HG03097 (cell line): ENCODE measurements around the gene BPIFA1.

Source experiments
- ATAC-seq: cut with Tn5 transposase; IDR thresholded peaks from one replicate; pipeline ENCODE4 v1.9.1; 2021; ENCODE audit not compliant: unreplicated experiment, low FRiP score

Gene BPIFA1

DNA sequence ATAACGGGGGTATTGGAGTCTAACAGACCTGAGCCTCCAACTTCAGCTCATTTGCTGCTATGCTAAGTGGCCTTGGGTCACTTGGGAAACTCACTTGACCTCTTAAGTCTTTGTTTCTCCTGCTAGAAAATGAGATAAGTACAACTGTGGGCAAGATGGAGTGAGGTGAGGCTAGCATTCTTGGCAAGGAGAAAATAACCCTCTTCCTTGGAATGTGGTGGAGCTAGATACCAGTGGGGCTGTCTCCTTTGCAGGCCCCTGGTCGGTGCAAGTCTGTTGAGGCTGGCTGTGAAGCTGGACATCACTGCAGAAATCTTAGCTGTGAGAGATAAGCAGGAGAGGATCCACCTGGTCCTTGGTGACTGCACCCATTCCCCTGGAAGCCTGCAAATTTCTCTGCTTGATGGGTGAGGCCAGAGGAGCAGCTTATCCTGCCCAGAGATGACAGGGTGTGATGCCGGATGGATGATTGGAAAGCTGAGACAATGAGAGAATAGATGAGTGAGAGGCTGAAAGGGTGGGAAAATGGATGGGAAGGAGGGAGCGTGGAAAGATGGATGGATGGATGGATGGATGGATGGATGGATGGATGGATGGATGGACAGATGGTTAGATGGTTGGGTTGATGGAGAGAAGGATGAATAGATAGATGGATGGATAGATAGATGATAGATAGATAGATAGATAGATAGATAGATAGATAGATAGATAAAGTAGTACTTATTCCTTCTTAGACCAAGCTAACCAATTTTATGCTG lies 4.4 kb downstream of the BPIFA1 start:
- no peak for ATAC-seq

DNA sequence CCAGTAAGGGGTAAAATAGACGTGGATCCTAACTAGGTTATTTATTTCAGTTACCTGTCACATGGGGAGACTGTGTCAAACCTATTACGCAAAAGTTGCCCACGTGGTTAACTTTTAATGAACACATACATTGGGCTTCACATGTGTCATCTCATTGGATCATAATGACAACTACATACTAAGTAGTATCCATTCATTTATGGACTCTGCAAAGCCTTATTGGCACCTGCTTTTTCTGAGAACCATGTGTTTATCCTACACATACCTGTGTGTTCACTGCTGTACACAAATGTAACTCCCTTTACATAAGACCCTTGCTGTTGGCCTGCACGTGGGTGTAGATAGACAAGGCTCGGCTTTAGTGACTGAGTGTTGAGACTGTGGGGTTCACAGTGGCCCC lies 5.1 kb downstream of the BPIFA1 start:
- no peak for ATAC-seq

DNA sequence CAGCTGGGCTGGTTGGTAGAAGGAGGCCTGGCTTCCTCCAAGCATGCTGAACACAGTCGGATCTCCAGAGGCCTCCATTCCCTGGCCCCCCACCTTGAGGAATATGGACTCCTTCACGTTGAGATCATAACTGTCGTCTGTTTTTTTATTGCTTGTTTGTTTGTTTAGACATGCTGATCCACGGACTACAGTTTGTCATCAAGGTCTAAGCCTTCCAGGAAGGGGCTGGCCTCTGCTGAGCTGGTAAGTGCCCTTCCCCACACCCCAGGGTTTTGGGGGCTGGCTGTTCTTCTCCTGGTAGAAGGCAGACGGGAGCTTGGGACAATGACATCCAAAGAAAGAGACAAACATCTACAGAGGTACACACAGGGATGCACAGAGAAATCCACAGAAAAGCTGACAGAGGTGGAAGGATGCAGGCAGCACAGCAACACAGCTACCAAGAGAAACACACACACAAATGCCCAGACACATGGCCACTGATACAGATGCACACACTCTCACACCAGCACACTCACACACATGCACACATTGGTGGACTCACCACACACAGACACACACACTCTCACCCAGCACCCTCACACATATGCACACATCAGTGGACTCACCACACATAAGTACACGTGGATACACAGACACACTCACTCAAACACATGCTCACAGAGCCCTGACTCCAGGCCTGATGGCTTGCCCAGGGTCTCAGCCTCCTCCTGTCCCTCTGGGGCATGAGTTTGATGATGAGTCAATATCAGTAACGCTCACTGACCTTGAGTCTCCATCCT lies 6.7 kb downstream of the BPIFA1 start:
- no peak for ATAC-seq

DNA sequence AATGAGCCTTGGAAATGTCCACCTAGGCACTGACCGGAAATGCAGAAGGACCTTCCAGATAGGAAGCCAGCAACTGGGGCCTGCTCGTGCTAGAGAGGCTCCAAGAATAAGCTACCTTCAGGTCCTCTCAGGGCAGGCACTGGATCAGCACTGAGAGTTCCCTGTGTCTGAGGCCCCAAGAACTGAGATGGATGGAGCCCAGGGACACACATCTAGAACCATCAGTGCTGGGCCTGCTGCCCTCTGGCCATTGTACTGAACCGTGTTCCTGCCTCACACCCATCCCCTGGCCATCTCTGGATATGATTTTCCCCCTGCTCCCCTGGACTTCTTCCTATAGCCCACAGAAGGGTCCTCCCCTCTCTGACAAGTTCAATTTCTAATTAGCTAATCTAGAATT lies 10.3 kb downstream of the BPIFA1 start:
- no peak for ATAC-seq

DNA sequence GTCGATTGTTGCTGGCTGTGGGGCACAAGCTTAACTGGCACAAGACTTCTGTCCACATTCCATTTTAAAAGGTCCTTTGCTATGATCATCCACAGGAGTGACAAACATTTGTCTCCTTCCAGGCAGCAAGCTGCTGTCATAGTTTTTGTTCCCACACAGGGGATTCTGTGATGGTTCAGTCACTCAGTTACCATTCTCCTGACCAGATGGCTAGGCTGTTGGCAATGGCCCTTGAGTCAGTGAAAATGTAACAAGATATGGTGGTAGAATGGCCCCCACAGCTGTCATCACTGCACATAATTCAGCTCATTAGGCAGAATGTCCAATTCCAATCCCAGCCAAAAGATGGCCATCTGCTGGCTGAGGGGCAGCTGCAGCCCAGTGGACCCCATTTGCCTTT lies 13.7 kb downstream of the BPIFA1 start:
- ATAC-seq: no peak

DNA sequence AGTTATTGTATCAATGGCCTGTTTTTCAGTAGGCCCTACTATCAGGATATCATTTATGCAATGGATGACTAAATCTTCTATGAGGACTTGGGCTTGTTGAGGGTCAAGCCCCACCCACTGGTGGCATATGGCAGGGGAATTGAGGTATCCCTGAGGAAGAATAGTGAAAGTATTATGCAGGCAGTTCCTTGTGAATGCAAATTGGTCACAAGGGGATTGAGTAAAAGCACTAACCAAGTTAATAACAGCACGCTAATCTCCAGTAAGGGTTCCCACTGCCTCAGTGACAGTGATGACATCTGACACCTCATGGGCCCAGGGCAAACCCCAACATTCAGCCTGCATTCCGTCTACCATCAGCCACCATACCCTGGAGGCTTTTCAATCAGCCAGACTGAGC lies 14.9 kb downstream of the BPIFA1 start:
- no peak for ATAC-seq

DNA sequence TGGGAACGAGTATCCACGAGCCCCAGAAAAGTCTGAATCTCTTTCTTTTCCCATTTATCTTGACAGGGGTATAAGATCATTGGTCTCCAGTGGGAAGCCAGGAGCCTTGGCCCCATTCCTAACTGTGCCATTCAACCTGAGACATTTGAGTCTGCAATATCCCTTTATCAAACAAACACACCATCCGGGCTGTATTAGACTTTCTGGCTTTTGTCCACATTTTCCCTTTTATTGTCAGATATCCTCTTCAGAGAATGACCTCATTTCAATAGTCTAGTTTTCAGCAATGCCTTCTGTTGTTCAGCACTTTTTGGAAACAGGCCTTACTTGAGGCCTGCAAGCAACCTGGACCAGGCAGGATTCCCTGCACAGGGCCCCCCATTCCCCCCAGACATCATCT lies 15.7 kb downstream of the BPIFA1 start:
- no peak for ATAC-seq

DNA sequence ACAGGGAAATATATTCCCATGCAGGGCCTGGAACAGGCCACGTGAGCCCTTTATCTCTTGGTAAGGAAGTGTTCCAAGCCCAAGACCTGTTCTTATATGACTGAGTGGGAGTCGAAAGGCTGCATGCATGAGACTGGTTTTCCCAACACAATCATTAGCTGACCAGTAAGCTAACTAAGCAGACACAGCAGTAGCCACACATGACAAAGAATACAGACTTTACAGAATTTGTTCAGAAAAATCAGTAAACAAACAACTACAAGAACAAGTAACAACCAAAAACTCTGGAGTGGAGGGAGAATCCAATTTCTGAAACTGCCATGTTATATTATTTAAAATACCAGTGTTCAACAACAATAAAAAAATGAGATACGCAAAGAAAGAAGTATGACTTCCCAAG lies 16.7 kb downstream of the BPIFA1 start:
- no peak for ATAC-seq

DNA sequence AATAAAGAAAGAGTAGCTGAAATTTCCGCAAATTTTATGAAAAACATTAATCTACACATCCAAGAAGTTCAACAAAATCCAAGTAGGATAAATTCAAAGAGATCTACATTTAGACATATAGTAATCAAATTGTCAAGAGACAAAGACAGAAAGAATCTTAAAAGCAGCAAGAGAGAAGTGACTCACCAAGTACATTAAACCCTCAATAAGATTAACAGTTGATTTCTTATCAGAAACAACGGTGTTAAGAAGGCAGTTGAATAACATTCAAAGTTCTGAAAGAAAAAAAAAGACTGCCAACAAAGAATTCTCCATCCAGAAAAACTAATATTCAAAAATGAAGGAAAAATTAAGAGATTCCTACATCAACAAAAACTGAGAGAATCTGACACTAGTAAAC lies 19.2 kb downstream of the BPIFA1 start:
- ATAC-seq: no peak

DNA sequence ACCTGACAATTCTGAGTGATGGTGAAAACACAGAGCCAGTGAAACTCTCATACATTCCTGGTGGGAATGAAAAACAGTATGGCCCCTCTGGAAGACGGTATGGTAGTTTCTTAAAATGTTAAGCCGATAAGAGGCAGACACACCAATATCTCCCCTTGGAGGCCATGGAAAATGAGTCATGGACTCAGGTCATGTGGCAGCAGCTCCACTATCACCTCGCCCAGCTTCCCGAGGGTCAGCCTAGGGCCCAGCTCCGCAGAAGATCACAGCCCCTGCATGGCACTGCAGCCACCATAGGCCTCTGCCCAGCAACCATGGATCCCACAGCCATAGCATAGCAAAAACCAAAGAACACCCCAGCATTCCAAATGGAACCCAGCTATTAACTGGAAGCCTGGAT lies 21.4 kb downstream of the BPIFA1 start:
- no peak for ATAC-seq

DNA sequence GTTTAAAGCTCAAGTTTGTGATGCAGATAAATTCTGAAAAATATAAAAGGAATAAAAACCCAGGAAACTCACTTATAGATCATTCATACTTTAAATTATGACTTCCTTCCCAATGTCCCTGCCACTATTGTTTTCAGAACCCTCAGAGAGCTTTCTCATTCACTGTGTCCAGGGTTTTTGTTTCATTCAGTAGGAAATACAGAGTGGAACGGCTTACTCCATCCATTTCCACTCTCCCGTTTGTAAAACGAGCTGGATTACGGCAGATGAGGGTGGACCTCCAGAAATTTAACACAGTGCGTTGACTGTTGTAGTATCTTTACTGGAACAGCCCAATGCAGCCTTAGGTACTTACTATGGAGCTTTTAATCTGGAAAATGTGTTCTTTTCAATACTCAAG lies 23.6 kb downstream of the BPIFA1 start:
- no peak for ATAC-seq

DNA sequence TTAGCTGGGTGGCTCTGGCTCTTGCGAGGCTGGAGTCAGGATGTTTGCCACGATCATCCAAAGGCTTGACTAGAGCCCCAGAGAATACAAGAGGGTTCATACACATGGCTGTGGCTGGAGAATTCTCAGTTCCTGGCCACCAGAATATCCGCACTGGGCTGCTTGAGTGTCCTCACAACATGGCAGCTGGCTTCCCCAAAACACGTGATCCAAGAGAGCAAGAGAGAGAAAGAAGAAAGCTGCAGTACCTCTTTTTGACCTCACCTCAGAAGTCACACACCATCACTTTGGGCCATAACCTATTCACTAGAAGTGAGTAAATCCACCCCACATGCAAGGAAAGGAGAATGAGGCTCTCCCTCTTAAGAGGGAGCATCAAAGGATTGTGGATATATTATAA lies 25.7 kb downstream of the BPIFA1 start:
- no peak for ATAC-seq

DNA sequence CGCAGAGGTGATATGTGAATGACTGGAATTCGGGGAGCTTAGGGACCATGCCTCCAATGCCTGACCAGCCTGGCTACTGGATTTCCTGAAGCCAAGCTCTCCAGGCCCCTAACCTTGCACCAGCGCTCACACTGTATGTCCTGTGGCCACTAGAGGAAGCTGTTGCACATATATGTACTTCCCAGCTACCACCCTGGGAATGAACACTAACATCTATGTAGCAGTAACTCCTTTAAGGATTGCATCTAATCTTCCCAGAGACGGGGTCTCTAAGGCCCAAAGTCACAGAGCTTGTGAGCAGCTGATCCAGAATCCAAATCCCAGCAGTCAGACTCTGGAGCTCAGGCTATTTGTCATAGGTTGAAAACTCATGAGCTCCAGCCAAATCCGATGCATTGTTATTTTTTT lies 26.9 kb downstream of the BPIFA1 start:
- no peak for ATAC-seq

DNA sequence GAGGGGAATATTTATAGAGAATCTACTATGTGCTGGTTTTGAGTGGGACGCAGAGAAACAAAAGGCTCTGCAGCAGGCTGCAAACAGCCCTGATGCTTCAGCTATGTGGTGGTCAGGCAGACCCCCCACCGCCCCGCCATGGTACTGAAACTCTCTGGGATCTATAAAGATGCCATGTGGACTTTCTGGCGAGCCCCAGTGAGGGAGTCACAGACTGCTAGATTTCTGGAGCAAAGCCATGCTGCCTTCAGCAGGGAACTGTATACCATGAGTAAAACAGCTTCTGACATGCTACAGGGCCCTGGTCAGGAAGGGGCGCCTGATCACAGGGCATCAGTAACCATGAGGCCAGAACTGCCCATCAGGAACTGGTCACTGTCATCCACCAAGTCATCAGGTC lies 28.0 kb downstream of the BPIFA1 start:
- ATAC-seq: no peak

DNA sequence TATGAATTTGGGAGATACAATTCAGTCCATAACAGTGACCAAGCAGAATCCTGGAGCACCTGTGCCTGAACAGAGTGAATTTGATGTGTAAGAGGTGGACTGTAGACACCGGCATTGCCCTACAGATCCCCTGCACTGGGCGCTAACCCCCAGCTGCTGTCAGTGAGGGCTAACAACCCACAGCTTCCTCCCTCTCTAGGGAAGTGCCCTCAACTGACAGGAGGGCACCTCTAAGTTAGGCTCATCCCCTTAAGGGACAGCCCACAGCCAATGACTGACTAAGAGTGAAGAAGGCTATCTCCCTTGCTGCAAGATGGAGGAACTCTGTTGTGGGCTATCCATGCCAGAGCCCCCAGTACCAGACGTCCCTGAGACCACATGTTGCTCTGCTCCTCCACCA lies 31.9 kb downstream of the BPIFA1 start:
- ATAC-seq: no peak

DNA sequence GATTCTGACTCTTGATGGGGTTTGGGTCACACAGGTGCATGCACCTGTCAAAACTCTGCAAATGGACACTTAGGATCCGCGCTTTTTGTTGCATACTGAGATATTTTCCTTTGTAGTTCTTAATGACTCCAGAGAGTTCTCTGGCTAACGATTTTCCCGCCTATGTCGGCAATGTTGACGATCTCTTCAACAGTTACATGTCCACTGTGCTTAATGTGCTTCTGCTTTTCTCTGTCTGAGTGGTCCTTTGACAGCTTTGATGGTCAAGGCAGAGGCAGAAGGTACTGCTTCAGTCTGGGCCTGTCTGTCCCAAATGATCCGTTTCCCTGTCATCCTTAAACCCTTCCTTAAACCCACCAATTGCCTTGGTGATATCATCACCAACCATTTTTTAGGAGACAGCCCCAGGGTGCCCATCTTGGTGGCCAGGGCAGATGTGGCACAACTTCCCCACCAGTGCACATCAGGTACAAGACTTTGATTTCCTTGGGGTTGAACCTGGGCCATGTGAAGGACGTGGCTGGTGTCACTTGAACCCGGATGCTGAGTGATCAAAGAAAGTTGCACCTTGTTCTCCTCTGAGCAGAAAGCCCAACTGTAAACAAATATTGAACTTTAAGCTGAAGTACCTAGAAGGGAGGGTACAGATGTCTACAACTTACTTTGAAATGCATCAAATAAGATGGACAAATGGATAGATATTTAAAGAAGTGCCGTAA lies 36.5 kb downstream of the BPIFA1 start:
- no peak for ATAC-seq

DNA sequence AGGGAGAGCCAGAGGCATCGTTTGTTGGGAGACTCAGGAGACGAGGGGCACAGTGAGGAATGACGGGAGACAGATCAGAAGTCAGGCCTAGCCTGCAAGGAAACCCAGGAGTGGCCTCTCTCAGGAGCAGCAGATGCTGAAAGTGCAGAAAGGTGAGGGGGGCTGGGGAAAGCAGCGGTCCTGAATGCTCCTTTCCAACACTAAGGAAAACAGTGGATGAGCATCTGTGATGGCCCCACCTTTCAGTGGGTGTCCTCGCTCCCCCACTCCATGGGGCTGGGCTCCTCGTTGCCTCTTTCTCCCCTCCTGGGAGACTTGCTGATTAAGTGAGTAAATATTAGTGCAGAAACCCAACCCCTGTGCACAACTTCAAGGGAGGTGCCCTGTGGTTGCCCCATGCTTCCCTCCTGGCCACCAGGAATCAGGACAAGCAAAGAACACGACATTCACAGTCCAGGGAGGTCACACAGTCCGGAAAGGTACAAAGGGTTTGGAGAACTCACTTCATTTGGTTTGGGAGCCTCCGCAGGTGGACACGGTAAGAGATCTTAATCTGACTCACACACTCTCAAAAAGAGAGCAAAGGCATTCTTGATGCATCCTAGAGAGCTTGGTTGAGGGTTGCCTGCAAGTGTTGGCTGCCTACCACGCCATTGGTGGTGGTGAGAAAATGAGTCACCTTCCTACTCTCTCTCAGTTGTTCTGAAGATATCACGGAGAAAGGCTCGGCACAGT lies 37.5 kb downstream of the BPIFA1 start:
- ATAC-seq: no peak

DNA sequence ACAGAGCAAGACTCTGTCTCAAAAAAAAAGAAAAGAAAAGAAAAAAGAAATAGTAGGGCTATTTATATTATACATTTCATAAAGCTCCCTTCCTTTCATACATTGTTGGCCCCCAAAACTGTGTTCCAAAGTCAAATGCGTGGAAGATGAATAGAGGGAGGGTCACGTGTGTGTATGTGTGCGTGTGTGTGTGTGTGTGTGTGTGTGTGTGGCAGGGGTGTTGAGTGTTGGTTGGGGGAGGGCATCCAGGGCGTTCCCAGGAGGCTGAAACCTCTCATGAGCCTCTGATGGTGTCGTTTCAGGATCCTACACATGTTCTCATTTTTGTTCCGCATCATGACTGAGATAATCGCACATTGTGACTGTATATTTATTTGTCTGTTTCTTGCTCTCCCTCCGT lies 39.4 kb downstream of the BPIFA1 start:
- no peak for ATAC-seq

DNA sequence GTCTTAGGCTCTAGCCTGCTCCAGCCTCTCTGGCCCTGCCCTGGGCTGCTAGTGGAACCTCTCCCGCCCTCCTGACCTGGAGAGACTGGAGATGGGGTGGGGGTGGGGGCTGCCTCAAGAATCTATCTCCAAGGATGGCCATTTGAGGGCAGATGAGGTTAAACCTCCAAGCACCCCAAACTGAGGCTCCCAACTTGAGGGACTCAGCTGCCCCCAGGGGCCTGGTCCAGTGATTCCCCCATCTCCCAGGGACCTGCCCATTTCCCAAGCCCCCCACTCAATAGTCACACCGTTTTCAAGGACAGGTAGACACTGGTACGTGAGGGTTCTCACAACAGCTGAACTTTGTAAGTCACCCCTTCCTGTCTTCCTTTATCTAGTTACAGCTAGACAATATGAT lies 40.1 kb downstream of the BPIFA1 start:
- no peak for ATAC-seq

DNA sequence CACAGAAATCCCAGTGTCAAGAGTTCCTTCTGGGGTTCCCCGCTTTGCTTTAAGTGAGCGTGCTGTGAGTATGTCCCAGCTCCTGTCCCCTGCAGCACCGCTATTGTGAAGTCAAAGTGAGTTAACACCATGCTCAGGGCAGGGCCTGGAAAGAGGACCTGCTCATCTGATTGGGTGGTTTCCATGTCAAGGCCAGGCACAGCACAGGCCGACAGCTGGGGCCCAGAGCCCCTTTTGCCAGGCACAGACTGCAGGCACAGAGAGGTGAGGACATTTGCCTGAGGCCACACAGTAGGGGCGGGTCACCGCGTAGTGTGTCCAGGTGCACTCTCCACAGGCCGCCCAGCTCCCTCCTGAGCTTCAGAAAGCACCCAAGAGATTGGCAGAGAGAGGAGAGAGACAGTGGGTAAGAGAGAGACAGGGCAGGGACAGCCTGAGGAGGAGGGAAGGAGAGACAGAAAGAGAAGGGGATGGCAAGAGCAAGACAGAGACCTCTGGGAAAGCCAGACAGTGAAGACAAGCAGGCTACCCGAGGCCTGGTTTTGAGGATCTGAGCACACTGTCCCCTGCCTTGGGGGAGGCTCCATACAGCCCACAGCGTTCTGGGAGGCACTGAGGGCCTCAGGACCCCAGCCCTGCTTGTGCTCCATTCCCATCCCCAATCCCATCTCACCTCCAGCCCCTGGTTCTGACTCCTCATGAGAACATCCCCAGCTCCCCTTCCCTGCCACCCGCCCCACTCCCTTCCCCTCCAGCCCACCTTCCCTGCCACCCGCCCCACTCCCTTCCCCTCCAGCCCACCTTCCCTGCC lies 40.7 kb downstream of the BPIFA1 start:
- ATAC-seq: no peak
